ENCODE results near the gene ZNF780A. TPM values are rescaled to one million over a fixed set of nuclear protein-coding genes. Genes with fewer than 3 reads are reported as not detected.

The ZNF780A gene
- total and polyA plus RNA-seq, 2 of the 8 experiments (the other 6 are each of a cell fraction or from before 2014, with no cell fraction given): 3.5 to 12.0 TPM

DNA sequence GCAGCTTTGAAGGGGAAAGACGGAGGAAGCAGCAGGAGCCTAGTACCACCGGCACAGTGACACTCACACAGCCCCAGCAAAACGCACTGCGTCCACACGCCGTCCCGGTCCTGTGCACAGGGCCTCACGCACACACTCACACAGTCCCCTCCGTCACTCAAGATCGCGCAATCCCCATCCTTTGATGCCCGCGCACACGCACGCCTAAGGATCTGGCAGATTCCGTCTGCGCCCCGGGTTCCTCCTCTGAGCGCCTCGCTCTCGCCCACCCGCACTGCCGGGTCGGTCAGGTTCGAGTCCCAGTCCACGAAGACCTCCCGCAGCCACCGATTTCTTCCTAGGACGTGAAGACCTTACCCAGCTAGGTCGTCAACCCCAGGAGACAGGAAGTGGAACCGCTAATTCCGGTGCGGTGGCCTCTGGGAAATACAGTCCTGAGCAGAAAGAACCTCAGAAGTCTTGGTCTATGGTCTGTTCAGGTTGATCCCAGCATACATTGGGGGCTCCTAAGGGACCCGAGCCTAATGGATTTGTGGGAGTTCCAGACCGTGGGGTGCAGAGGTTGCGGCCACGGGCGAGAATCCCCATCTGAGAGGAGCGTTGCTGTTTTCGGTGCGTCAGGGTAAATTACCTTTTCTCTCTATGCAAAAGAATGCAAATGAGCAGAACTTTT lies 34.8 kb downstream of the ZNF780A start, which contains the start of gene ZNF780B:
ZNF780B (minus strand) TSS at position 400 of the 673 bp plus-strand sequence. CDS start 5,899 bp downstream, outside the sequence.
- POLR2A ChIA-PET (ENCODE audit: partially characterized antibody): interaction anchor here (0.7 to 2.9 kb wide), 5 partner anchors 9 to 209 kb away, joined by 3 to 8 read pairs (median 4); partner anchors contain the start of gene ZNF780A
- Histone ChIP-seq H3K79me1 (ENCODE audit: low read depth, low read length) (no peaks in the 10 kb centered on the region; the same call in 1 of the 2 replicates), H3K23me2 (ENCODE audit: low read depth, low read length) (peaks cover 7% of the 10 kb centered on the region), H3K18ac (ENCODE audit: extremely low read depth, low read length) (peak within 1 kb of the TSS; percentile 39; the same call in 1 of the 2 replicates), H4K8ac (ENCODE audit: extremely low read depth, insufficient read depth, low read length) (peak within 1 kb of the TSS; percentile 72; the same call in 1 of the 2 replicates), H2BK20ac (ENCODE audit: low read length) (no peak within 1 kb of the TSS), H3K4me1 (replicated peaks in 1 of 4; ENCODE audit: control insufficient read depth in 3 of 4, insufficient read depth in 4 of 4, low read length in 3 of 4) (peaks cover 0 to 6% (median 0%) of the 10 kb centered on the region in 4 experiments; a peak in 1 of 7 replicates), H3K4me3 (ENCODE audit: extremely low read depth in 1 of 4, insufficient read depth in 2 of 4, low read depth in 3 of 4, low read length in 4 of 4) (peak within 1 kb of the TSS; percentile 89 to 96 (median 94)), H2BK120ac (replicated peaks; ENCODE audit: low read depth, low read length) (no peak within 1 kb of the TSS), H3K27me3 (replicated peaks in 1 of 4; ENCODE audit: control insufficient read depth in 3 of 4, extremely low read depth in 1 of 4, insufficient read depth in 3 of 4, low read length in 3 of 4) (no peaks in the 10 kb centered on the region), H3K9me3 (ENCODE audit: insufficient read depth in 2 of 2, low read depth in 1 of 2, low read length in 1 of 2) (peaks cover under 1 to 9% of the 10 kb centered on the region in 2 experiments; a peak in 2 of 4 replicates), H2BK12ac (ENCODE audit: low read depth, low read length) (no peak within 1 kb of the TSS; the same call in 1 of the 2 replicates), H3K9ac (replicated peaks in 1 of 4; ENCODE audit: extremely low read depth in 1 of 4, low read depth in 3 of 4, low read length in 3 of 4) (peak within 1 kb of the TSS in 3 of 4 experiments; percentile 60 to 75 (median 61); a peak in 6 of 7 replicates), H3K4me2 (ENCODE audit: insufficient read depth in 1 of 2, low read depth in 2 of 2, low read length in 2 of 2) (peak within 1 kb of the TSS; percentile 83 to 97), H4K20me1 (replicated peaks in 1 of 2; ENCODE audit: control insufficient read depth in 1 of 2, insufficient read depth in 2 of 2, low read length in 2 of 2) (no peaks in the 10 kb centered on the region), H3K23ac (ENCODE audit: insufficient read length) (no peak within 1 kb of the TSS), H3K56ac (replicated peaks; ENCODE audit: insufficient read length, low read depth, low read length) (no peak within 1 kb of the TSS), H3K36me3 (ENCODE audit: control insufficient read depth in 2 of 4, insufficient read depth in 4 of 4, low read length in 3 of 4) (no peaks in the 10 kb centered on the region), H3K14ac (ENCODE audit: insufficient read length) (no peak within 1 kb of the TSS), H3K4ac (replicated peaks; ENCODE audit: insufficient read length, low read depth, low read length) (peak within 1 kb of the TSS; percentile 69), H4K5ac (ENCODE audit: insufficient read length, low read depth, low read length) (no peak within 1 kb of the TSS), H2BK5ac (ENCODE audit: low read depth, low read length) (0 out of 2 replicates have a peak within 1 kb of the TSS, but pooled peaks have one; percentile 46), H2AFZ (ENCODE audit: low read length) (peak within 1 kb of the TSS; percentile 88), H4K91ac (replicated peaks; ENCODE audit: insufficient read length, low read length) (peak within 1 kb of the TSS; percentile 14), H3K27ac (ENCODE audit: low read depth, low read length) (no peak within 1 kb of the TSS), H2BK15ac (ENCODE audit: low read length) (peak within 1 kb of the TSS; percentile 49; the same call in 1 of the 2 replicates), H2AK5ac (ENCODE audit: low read depth, low read length) (no peak within 1 kb of the TSS), H3K79me2 (ENCODE audit: control insufficient read depth in 1 of 2, insufficient read depth in 2 of 2, low read length in 2 of 2) (peaks cover 0 to 42% of the 10 kb centered on the region in 2 experiments; a peak in 2 of 4 replicates)
- WGBS, 2 experiments (ENCODE audit: extremely low coverage in 1 of 2, insufficient coverage in 1 of 2, insufficient read length in 1 of 2, insufficient replicate concordance in 2 of 2, low coverage in 1 of 2, low lambda C conversion rate in 2 of 2, missing lambda C conversion rate in 1 of 2): 2% methylated on average over 41 of the region's 41 CpGs; no CpG with 5 or more reads in 1 of the 2 experiments
- CTCF ChIA-PET (ENCODE audit: partially characterized antibody): interaction anchor here (2.0 kb wide), 1 partner anchor 83 kb away, joined by 4 read pairs; no protein-coding TSS in a partner anchor
- FAIRE-seq (peak; percentile 85), DNase-seq (ENCODE audit: low read depth in 1 of 2, low spot score in 2 of 2) (peak; percentile 5 to 64)
- TF ChIP-seq FOSL1 (IDR thresholded peaks at IDR 0.05; ENCODE audit: insufficient read depth, low read depth, low read length) (no peak), KDM4A (IDR thresholded peaks at IDR 0.05; ENCODE audit: low read depth, low read length, severe bottlenecking) (peak; percentile 98), NANOG (IDR thresholded peaks at IDR 0.05; ENCODE audit: insufficient read depth, low read depth, low read length, poor library complexity, severe bottlenecking) (no peak), ZNF274 (IDR thresholded peaks at IDR 0.05; ENCODE audit: borderline replicate concordance, extremely low read depth, low read length) (no peak), BACH1 (IDR thresholded peaks at IDR 0.05; ENCODE audit: low read length) (peak; percentile 18; the same call in 1 of the 2 replicates), SIX5 (IDR thresholded peaks at IDR 0.05; ENCODE audit: low read depth, low read length) (no peak), GTF2F1 (IDR thresholded peaks at IDR 0.05; ENCODE audit: borderline replicate concordance, low read depth, low read length) (peak; percentile 59; the same call in 1 of the 2 replicates), CHD2 (IDR thresholded peaks at IDR 0.05; ENCODE audit: low read length) (no peak), RNF2 (IDR thresholded peaks at IDR 0.05; ENCODE audit: borderline replicate concordance, low read depth, low read length, missing control alignments, poor library complexity, severe bottlenecking) (no peak)
- TF ChIP-seq, protein P1, sequence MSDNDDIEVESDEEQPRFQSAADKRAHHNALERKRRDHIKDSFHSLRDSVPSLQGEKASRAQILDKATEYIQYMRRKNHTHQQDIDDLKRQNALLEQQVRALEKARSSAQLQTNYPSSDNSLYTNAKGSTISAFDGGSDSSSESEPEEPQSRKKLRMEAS (IDR thresholded peaks at IDR 0.05): no peak; the same call in 1 of the 2 replicates

Measured in H1 (cell line).